Mesenteric fat pad (tissue), 1 donor: ENCODE results near the gene LCN15. TPM values are rescaled to one million over a fixed set of nuclear protein-coding genes. Genes with fewer than 3 reads are reported as not detected.
A peak's percentile ranks its signal among the peaks of the same experiment; 100 is the strongest.
"Not testable (repeated sequence)": the region's sequence is repeated elsewhere in the genome, so short reads cannot be mapped to it uniquely, and the experiment has no call there.

Source experiments
- DNase-seq: peaks from one replicate; pipeline ENCODE4 v3.0.0-alpha.2; 2020; ENCODE audit warnings: low spot score
- total RNA-seq: library from RNA; stranded (reverse); fragmentation: NEBNext Ultra II Directional; extraction: Animal tissue kit (Norgen Biotek cat#: 25700); gene quantifications from one replicate; pipeline ENCODE4 v1.2.1, GENCODE V29; 2021
- donor health status: DM: yes; HTN: yes; CAD: no.

The LCN15 gene
- total RNA-seq, 1 donor from 2014 or later: 0.32 TPM

DNA sequence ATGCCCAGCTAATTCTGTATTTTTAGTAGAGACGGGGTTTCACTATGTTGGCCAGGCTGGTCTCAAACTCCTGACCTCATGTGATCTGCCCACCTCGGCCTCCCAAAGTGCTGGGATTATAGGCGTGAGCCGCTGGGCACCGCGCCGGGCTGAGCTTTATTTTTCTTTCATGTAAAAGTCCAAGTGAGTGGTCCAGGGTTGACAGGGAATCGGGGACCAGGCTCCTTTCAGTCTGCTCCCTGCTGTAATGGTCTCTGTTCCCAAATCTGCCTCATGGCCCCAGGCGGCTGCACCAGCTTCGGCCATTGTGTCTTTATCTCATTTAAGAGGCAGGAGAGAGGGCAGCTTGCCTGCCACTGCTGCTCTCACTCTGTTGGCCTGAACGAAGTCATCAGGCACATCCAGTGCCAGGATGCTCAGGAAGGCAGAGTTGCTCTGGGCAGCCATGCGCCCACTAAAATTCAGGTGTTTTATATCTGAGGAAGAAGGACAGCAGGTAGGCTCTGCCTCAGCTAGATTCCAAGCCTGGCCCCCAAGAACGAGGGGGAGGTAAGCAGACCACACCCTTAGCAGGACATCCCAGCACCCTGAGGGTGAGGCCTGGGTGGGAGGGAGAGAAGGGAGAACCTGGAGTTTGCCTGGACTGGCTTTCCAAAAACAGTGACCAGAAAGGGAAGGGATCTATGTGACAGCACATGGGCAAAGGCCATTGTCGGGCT is 30.1 kb upstream of the LCN15 start:
- DNase-seq: no peak

GRCh38 chr9:136793086-136793946 is 29.0 kb upstream of the LCN15 start:
- no peak for DNase-seq

GRCh38 chr9:136792321-136793085 is 28.2 kb upstream of the LCN15 start:
- no peak for DNase-seq

DNA sequence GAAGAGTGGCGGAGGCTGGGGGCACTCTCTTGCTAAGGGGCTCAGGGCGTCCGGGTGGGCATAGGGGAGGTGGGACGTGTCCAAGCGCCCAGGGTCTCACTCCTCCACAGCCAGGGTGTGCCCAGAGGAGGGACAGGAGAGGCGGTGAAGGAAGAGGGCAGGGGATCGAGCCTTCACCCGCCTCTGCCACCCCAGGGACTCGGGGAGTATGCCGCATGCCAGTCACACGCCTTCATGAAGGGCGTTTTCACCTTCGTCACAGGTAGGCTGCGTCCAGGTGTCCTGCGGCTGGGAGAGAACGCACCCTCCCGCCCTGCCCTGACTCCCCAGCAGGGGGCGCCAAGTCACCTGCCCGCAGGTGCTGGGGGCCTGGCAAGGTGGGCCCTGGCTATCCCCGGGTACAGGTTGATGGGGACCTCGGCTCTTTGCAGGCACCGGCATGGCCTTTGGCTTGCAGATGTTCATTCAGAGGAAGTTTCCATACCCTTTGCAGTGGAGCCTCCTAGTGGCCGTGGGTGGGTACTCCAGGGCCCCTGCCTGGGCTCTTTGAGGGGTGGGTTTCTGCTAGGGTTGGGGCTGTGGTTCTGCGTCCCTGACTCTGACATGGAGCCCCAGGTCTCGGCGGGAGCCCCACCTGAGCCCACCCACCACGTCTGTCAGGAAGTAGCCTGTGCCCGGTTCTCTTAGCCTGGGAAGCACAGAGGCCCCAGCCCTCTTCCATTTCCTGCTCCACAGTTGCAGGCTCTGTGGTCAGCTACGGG is 27.4 kb upstream of the LCN15 start:
- DNase-seq: no peak

GRCh38 chr9:136790640-136791515 is 26.6 kb upstream of the LCN15 start, which contains the start of gene TMEM141:
TMEM141 (plus strand) TSS chr9:136791344; CDS start chr9:136791371, 27 bp downstream.
- DNase-seq: peak; percentile 100

DNA sequence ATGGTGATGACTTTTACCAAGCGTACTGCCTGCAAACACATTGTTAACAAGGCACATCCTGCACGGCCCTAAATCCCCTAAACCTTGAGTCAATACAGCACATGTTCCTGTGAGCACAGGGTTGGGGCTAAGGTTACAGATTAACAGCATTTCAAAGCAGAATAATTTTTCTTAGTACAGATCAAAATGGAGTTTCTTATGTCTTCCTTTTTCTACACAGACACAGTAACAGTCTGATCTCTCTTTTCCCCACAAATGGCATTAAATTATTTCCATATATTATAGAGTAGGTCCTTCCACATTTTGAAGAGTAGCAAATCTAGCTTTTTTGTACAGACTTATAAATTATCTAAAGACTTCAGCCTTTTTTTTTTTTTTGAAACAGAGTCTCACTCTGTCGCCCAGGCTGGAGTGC is 25.2 kb upstream of the LCN15 start:
- DNase-seq: no peak

DNA sequence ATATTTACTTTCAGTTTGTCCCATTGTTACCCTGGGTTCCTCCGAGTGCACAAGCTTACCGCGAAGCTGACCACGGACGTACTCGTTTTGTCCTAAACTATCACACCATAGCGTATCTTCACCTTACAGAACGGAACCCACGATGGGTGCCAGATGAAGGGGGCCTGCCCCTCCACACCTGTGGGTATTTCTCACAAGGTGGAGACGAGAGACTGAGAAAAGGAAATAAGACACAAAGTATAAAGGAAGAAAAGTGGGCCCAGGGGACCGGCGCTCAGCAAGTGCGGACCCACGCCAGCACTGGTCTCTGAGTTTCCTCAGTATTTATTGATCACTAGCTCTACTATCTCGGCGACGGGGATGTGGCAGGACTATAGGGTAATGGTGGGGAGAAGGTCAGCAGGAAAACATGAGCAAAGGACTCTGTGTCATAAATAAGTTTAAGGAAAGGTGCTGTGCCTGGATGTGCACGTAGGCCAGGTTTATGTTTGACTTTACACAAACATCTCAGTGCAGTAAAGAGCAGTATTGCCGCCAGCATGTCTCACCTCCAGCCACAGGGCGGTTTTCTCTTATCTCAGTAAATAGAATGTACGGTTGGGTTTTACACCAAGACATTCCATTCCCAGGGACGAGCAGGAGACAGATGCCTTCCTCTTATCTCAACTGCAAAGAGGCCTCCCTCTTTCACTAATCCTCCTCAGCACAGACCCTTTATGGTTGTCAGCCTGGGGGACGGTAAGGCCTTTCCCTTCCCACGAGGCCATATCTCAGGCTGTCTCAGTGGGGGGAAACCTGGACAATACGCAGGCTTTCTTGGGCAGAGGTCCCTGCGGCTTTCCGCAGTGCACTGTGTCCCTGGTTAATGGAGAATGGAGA is 24.6 kb upstream of the LCN15 start:
- not testable (repeated sequence) for DNase-seq

DNA sequence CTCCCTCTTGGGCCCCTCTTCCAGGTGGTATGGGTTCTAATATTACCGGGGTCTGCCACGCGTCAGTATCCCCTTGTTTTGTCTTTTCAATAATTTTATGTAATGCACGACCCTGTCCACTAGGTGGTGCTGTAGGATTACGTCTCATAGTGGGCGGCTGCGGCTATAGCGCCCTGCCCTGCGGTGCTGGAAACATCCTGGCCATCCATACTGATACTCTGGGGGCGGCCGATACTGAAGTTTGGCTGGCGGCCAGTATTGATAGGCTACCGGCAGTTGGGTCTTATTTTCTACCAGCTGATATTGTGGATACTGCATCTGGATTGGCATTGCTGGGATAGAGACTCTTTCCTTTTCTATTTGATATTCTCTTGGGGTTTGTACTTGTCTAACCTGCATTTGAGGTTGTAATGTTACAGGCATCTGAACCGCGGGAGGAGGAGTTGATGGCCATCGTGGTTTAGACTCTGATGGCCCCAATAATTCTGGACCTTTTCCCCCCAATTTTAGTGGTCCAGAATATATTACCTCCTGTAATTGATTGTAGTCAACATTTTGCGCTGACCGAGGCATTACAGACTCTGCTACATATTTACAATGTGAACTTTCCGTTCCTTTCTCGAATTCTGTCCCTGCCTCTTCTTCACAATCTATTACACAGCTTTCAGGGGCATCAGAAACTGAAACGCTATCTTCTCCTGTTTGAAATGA is 23.5 kb upstream of the LCN15 start:
- no peak for DNase-seq

- DNase-seq: not testable (repeated sequence)
These were observed 22.7 kb upstream of the LCN15 start for GRCh38 chr9:136786983-136787382.

DNA sequence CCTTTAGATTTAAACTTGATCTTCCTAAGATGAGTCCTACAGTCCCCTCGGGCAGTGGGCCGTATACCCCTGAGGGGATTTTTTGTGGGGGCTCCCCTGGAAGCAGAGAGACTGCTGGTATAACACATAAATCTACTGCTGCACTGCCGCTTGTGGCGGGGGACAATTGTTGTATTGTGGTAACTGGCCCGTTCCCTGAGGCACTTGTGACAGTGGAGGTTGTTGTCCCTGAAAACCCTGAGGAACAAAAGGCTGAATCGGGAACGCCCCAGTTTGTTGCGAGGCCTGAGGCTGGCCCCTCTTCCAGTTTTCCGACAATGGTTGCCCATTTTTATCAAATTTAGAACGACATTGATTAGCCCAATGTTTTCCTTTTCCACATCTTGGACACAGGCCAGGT is 22.1 kb upstream of the LCN15 start:
- no peak for DNase-seq

DNA sequence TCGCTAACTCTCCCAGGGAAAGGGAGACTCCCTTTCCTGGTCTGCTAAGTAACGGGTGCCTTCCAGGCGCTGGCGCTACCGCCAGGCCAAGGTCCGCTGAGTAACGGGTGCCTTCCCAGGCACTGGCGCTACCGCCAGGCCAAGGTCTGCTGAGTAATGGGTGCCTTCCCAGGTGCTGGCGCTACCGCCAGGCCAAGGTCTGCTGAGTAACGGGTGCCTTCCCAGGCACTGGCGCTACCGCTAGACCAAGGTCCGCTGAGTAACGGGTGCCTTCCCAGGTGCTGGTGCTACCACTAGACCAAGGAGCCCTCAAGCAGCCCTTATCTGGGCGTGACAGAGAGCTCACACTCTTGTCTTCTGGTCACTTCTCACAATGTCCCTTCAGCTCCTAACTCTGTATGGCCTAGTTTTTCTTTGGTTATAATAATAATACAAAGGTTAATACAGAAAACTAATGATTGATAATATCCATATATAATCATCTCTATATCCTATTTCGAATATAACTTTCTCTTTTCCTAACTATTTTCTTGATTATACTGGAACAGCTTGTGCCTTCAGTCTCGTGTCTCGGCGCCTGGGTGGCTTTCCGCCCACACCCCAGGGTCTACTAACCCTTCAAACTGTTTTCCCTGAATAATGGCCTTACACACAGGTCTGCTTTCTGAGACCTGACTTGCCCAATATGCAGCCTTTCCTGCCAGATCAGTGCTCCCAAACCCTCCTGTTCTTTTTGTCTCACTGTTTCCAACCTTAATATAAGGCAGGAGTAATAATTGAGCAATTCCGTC is 21.4 kb upstream of the LCN15 start:
- not testable (repeated sequence) for DNase-seq

GRCh38 chr9:136784997-136785361 is 20.7 kb upstream of the LCN15 start:
- no peak for DNase-seq

- DNase-seq: no peak
These were observed 20.1 kb upstream of the LCN15 start for GRCh38 chr9:136784249-136784996.

DNA sequence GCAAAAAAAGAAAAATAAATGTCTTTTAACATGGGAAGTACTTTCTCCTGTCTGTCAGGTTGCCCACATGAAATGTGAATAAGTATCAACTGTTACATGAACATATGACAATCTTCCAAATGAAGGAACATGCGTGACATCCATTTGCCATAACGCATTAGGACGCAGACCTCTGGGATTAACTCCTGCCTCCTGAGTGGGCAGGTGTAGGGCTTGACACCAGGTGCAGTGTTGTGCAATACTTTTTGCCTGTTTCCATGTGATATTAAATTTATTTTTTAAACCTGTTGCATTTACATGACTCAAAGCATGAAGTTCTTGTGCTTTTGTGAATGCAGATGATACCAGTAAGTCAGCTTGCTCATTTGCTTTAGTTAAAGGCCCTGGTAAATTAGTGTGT is 18.1 kb upstream of the LCN15 start:
- DNase-seq: no peak

DNA sequence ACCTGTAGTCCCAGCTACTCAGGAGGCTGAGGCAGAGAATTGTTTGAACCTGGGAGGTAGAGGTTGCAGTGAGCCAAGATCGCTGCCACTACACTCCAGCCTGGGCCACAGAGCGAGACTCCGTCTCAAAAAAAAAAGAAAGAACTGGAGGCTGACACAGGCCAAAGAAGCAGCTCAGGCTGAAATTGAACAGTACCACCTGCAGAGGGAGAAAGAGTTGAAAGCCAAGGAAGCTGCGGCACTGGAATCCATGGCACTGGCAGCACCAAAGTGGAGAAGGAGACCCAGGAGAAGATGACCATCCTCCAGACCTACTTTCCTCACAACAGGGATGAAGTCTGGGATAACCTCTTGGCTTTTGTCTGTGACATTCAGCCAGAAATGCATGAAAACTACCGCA is 15.5 kb upstream of the LCN15 start:
- no peak for DNase-seq

GRCh38 chr9:136777359-136777758 is 13.0 kb upstream of the LCN15 start:
- no peak for DNase-seq

GRCh38 chr9:136776947-136777346 is 12.6 kb upstream of the LCN15 start:
- DNase-seq: no peak
